Fibroblast of the conjunctiva (primary cell): ENCODE results near the gene C19orf12.
"Not testable (repeated sequence)": the region's sequence is repeated elsewhere in the genome, so short reads cannot be mapped to it uniquely, and the experiment has no call there.

ENCODE experiments used
- DNase-seq: peaks from one replicate; pipeline ENCODE4 v3.0.0-alpha.2; 2010; ENCODE audit warnings: low read depth

The C19orf12 gene

GRCh38 chr19:29731331-29731850 lies 16.3 kb upstream of the C19orf12 start:
- no peak for DNase-seq

GRCh38 chr19:29727906-29728305 lies 12.8 kb upstream of the C19orf12 start:
- DNase-seq: no peak

GRCh38 chr19:29724746-29725145 lies 9.7 kb upstream of the C19orf12 start:
- DNase-seq: no peak

- DNase-seq: no peak
These were observed 9.1 kb upstream of the C19orf12 start for GRCh38 chr19:29724102-29724641.

- DNase-seq: no peak
These were observed 2.0 kb upstream of the C19orf12 start for GRCh38 chr19:29717051-29717450.

GRCh38 chr19:29715701-29716581 lies 880 bp upstream of the C19orf12 start:
- DNase-seq: no peak

GRCh38 chr19:29714371-29714952 lies 599 bp downstream of the C19orf12 start:
- no peak for DNase-seq

- no peak for DNase-seq
These were observed 2.1 kb downstream of the C19orf12 start for GRCh38 chr19:29712744-29713516.

- DNase-seq: no peak
These were observed 3.4 kb downstream of the C19orf12 start for GRCh38 chr19:29711584-29712132.

- not testable (repeated sequence) for DNase-seq
These were observed 5.6 kb downstream of the C19orf12 start for GRCh38 chr19:29709440-29709798.

- DNase-seq: no peak
These were observed 6.3 kb downstream of the C19orf12 start for GRCh38 chr19:29708554-29709439.

GRCh38 chr19:29706635-29707034 lies 8.4 kb downstream of the C19orf12 start:
- no peak for DNase-seq

GRCh38 chr19:29705706-29706105 lies 9.4 kb downstream of the C19orf12 start:
- no peak for DNase-seq

GRCh38 chr19:29704562-29705558 lies 10.2 kb downstream of the C19orf12 start:
- DNase-seq: no peak

GRCh38 chr19:29702963-29703320 lies 12.1 kb downstream of the C19orf12 start:
- no peak for DNase-seq

- DNase-seq: no peak
These were observed 12.7 kb downstream of the C19orf12 start for GRCh38 chr19:29702161-29702962.

- no peak for DNase-seq
These were observed 14.6 kb downstream of the C19orf12 start for GRCh38 chr19:29700498-29700897.

GRCh38 chr19:29699861-29700260 lies 15.2 kb downstream of the C19orf12 start:
- DNase-seq: no peak
